NOMO-1 (cell line): ENCODE data around the gene PTCSC3.
A peak's percentile ranks its signal among the peaks of the same experiment; 100 is the strongest.
"Not testable (repeated sequence)": the region's sequence is repeated elsewhere in the genome, so short reads cannot be mapped to it uniquely, and the experiment has no call there.

ENCODE experiments used
- DNase-seq, 2 experiments: peaks; one replicate each; lab custom pipeline; 2025; ENCODE audit not compliant: unreplicated experiment in 2 of 2; lab: John Stamatoyannopoulos, UW

The PTCSC3 gene

GRCh38 chr14:36174767-36175424 is 1.6 kb downstream of the PTCSC3 start:
- DNase-seq, result no peak

DNA sequence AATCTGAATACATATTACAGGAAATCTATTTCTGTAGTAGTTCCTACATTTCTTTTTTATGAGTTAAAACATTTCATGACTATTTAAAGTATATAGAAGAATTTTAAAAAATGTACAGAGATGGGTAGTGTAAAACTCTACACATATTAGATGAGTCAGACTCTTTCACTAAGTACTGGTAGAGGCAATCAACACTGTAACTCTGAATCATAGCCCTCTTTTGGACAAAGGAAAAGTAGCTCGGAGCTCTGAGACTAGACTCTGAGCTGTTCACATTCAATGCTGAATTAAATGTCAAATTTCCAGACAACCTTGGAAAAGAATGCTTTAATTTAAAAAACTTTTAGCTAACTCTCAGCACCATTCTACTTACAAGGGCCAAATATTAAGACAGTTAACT is 3.4 kb downstream of the PTCSC3 start:
- no peak for DNase-seq

DNA sequence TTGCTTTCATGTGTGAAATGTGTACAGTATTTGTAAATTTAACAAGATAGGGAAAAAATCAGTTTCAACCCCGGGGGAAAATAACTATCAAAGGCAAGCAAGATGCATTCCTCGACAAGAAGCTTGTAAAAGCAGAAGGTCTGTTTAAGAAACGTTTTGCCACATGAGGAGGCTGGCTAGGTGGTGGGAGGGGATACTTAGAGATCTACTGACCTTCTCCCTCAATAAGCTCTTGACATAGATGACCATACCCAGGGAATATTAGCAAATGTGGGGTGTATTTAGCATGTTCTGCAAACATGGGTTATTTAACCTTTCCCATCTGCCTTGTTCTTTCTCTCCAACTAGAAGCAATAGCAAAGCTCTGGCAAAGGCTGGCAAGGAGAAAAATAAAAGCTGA is 4.9 kb downstream of the PTCSC3 start:
- DNase-seq, result no peak

GRCh38 chr14:36167431-36167830 is 9.1 kb downstream of the PTCSC3 start:
- no peak for DNase-seq

- DNase-seq, result no peak
Measured at GRCh38 chr14:36163451-36163850, 13.1 kb downstream of the PTCSC3 start.

- no peak for DNase-seq
Measured at GRCh38 chr14:36162267-36162666, 14.3 kb downstream of the PTCSC3 start.

- no peak for DNase-seq
Measured at GRCh38 chr14:36161776-36162175, 14.7 kb downstream of the PTCSC3 start.

DNA sequence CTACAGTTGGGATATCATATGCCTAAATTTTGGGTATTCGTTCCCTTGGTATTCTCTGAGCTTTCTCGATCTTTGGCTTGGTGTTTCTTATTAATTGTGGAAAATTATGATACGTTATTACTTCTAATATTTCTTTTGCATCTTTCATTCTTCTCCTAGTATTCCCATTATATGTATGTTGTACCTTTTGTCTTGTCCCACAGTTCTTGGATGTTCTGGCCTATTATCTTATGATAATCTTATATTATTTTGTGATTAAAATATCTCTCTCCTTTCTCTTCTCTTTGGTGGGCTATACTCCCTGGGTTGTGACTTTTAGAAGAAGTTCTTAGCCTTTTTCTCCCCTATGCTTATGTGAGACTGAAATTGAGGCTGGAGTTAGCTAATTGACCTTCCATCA is 25.2 kb downstream of the PTCSC3 start:
- no peak for DNase-seq

- no peak for DNase-seq
Measured at GRCh38 chr14:36134038-36134437, 42.5 kb downstream of the PTCSC3 start.

GRCh38 chr14:36132826-36133225 is 43.7 kb downstream of the PTCSC3 start:
- no peak for DNase-seq

GRCh38 chr14:36130186-36130585 is 46.3 kb downstream of the PTCSC3 start:
- DNase-seq, result no peak

GRCh38 chr14:36129181-36129580 is 47.3 kb downstream of the PTCSC3 start:
- no peak for DNase-seq

DNA sequence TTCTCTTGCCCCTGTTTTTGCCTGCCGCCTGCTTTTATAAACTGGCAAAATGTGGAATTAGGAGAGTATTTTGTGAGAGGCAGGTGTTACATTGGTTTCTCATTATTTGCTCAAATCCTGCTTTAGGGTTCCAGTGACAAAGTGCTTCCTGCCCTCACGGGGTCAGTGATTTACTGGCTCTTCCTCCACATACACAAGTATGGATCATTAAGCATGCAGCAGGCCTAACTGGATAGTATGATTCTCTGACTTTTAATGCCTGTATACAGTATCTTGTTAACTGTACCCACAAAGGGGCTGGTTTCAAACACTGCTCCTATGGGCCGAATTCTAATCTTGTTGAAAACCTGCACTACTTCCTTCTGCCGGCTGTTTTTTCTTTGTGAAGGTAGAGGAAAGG is 63.2 kb downstream of the PTCSC3 start:
- DNase-seq, result no peak

DNA sequence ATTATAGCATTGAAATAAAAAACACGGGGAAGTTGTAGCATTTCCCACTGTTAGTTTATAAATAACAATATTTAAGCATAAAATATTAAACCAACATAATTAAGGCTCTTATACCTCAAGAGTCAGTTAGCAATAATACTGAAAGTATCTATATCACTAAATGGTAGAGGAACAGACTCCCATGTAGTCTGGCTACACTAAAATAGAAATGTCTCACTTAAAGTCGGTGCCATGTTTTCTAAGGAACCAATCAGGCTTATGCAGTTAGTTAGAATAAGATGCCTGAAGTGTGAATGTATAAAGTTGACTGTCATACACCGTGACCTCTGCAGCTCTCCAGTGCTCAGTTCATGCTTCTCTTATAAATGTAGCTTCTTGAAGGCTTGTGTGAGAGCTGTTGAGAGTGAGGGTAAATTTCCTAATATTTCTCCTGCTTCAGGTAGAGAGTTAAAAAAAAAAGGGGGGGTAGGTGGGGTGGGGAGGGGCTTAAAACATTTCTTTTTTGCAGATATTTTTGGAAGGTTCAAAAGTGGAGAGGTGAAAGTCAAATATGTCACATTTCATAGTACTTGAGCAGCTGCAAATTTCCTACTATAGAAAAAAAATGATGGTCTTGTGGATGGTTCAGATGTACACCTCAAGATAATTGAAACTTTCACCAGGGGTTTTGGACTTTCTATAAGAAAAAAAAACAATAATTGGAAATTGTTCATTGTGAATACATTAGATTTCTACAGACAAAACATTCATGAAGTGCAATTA is 64.5 kb downstream of the PTCSC3 start:
- DNase-seq, result no peak

DNA sequence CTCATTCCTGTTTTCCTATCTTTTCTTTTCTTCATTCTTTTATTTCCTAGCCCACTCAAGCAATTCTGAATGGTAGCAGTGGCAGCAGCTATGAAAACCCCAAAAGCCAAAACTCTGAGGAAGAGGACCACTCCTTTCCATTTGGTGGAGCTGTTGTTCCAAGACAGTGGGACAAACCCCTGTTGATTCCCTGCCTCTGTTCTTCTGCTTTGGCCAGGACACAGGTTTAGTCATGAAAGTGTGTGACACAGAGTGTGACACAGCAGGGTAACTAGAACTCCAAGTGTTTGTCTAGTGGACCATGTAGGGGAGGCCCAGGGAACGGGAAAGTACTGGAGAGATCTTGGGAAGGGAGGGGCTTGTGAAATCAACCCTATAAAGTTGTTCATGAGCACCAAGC is 71.1 kb downstream of the PTCSC3 start:
- peak in 1 of 2 experiments; percentile 9 for DNase-seq

GRCh38 chr14:36104258-36104657 is 72.3 kb downstream of the PTCSC3 start:
- DNase-seq, result not testable (repeated sequence)

GRCh38 chr14:36099619-36100018 is 76.9 kb downstream of the PTCSC3 start:
- DNase-seq, result no peak

GRCh38 chr14:36097356-36097755 is 79.2 kb downstream of the PTCSC3 start:
- DNase-seq, result no peak

DNA sequence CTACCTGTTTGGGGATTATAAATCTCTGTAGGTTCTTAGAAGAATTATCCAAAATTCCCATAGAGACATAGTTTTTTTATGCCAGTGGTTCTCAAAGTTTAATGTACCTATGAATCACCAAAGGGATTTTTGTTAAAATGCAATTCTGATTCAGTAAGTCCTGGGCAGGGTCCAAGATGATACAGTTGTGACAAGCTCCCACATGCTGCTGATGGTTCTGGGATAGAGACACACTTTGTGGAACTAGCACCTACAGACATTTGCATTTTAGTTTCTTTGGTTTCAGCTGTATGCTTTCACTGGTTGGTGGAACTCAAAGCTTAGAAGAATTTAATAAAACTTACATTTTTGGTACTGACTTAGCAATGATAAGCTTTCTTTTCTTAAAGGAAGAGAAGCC is 80.4 kb downstream of the PTCSC3 start:
- DNase-seq, result no peak

DNA sequence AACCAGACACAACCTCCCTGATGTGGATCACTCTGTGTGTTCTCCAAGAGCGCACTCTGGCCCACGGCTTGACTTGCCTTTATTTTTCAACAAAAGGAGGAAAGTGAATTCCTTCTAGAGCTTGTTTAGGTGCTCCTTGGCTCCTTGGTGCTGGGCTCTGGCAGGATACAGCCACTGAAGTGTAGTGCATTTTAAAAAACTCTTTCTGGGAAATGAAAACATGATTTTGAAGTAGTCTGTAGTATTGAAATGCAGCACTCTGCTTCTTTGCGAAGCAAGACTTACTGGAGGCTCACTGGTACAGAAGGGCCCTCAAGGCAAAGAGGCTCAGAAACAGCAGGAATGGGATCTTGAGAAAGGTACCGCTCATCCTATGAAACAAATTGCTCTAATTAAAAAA is 81.6 kb downstream of the PTCSC3 start:
- no peak for DNase-seq

- DNase-seq, result no peak
Measured at GRCh38 chr14:36091096-36091495, 85.4 kb downstream of the PTCSC3 start.

- DNase-seq, result no peak
Measured at GRCh38 chr14:36087411-36087810, 89.1 kb downstream of the PTCSC3 start.
